Measurements from ENCODE around the gene USP43. TPM values are rescaled to one million over a fixed set of nuclear protein-coding genes. Genes with fewer than 3 reads are reported as not detected.

USP43 gene
- total and polyA plus RNA-seq, 2 donors (not counting 1 experiment from before 2014, with no cell fraction given): 0.16 to 0.30 TPM

DNA sequence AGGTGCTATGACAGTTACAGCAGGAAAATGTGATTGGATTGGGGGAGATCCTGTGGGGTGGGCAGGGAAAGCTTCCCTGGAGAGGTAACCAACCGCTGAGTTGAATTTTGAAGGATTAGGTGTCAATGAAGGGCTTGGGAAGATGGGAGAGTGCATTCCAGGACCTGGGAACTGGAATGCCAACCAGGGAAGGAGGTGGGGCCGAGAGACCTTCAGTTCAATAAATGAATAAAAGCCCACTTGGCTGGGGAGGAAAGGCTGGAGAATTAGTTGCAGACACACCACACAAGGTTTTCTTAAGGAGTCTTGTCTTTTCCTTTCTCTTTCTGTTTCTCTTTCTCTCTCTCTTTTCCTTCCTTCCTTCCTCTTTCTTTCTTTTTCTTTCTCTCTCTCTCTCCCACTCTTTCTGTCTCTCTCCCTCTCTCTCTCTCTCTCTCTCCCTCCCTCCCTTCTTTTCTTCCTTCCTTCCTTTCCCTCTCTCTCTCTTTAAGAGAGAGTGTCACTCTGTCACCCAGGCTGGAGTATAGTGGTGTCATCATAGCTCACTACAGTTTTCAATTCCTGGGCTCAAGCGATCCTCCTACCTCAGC, 3.3 kb downstream of the USP43 start:
- Histone ChIP-seq H4K20me1 (ENCODE audit: control insufficient read depth, insufficient read depth, low read length, poor library complexity, severe bottlenecking) (no peaks in the 10 kb centered on the region), H3K9ac (ENCODE audit: low read length) (no peak overlapping the region), H3K4me2 (replicated peaks; ENCODE audit: low read depth, low read length, poor library complexity, severe bottlenecking) (no peak overlapping the region), H2AFZ (ENCODE audit: insufficient read depth, low read depth, low read length, poor library complexity, severe bottlenecking) (no peak overlapping the region), H3K27me3 (replicated peaks in 1 of 4; ENCODE audit: control extremely low read depth in 1 of 4, control insufficient read depth in 3 of 4, insufficient read depth in 4 of 4, low read length in 3 of 4) (peaks cover 0 to 27% (median 15%) of the 10 kb centered on the region in 4 experiments), H3K9me3 (ENCODE audit: control extremely low read depth in 1 of 3, control insufficient read depth in 2 of 3, insufficient read depth in 1 of 3, low read length in 2 of 3) (peaks cover 0 to 4% (median 0%) of the 10 kb centered on the region in 3 donors), H3K27ac (ENCODE audit: low read length in 2 of 2) (no peak overlapping the region), H3K36me3 (replicated peaks in 1 of 2; ENCODE audit: control extremely low read depth in 1 of 2, control insufficient read depth in 1 of 2, extremely low read depth in 1 of 2, insufficient read depth in 2 of 2, low read length in 1 of 2) (no peaks in the 10 kb centered on the region), H3K79me2 (ENCODE audit: control insufficient read depth, insufficient read depth, low read length) (no peaks in the 10 kb centered on the region), H3K4me1 (ENCODE audit: control insufficient read depth in 2 of 2, insufficient read depth in 2 of 2, low read length in 2 of 2) (peaks cover 11 to 12% of the 10 kb centered on the region in 2 donors), H3K4me3 (ENCODE audit: control extremely low read depth in 1 of 5, extremely low read depth in 1 of 5, insufficient read depth in 1 of 5, low read depth in 2 of 5, low read length in 4 of 5) (no peak overlapping the region)
- Mint-ChIP-seq H3K9me3 (ENCODE audit: insufficient read depth) (no peaks in the 10 kb centered on the region), H3K27me3 (peaks cover 41% of the 10 kb centered on the region), H3K4me3 (no peak overlapping the region), H3K27ac (no peak overlapping the region), H3K4me1 (peaks cover 17% of the 10 kb centered on the region)
- DNase-seq (no peak), ATAC-seq (ENCODE audit: low read depth) (no peak)
- no peak for TF ChIP-seq EZH2 (IDR thresholded peaks at IDR 0.05; ENCODE audit: borderline replicate concordance, insufficient read depth, low read depth, low read length, poor library complexity, severe bottlenecking)
- TF ChIP-seq, protein P1, sequence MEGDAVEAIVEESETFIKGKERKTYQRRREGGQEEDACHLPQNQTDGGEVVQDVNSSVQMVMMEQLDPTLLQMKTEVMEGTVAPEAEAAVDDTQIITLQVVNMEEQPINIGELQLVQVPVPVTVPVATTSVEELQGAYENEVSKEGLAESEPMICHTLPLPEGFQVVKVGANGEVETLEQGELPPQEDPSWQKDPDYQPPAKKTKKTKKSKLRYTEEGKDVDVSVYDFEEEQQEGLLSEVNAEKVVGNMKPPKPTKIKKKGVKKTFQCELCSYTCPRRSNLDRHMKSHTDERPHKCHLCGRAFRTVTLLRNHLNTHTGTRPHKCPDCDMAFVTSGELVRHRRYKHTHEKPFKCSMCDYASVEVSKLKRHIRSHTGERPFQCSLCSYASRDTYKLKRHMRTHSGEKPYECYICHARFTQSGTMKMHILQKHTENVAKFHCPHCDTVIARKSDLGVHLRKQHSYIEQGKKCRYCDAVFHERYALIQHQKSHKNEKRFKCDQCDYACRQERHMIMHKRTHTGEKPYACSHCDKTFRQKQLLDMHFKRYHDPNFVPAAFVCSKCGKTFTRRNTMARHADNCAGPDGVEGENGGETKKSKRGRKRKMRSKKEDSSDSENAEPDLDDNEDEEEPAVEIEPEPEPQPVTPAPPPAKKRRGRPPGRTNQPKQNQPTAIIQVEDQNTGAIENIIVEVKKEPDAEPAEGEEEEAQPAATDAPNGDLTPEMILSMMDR (IDR thresholded peaks at IDR 0.05): no peak
- intact Hi-C loops (cut with micrococcal nuclease): no loop called here
- WGBS (ENCODE audit: insufficient coverage): 86% methylated on average over 2 of the region's 3 CpGs
- POLR2A ChIA-PET: no interaction called here
- CTCF ChIA-PET: no interaction called here

DNA sequence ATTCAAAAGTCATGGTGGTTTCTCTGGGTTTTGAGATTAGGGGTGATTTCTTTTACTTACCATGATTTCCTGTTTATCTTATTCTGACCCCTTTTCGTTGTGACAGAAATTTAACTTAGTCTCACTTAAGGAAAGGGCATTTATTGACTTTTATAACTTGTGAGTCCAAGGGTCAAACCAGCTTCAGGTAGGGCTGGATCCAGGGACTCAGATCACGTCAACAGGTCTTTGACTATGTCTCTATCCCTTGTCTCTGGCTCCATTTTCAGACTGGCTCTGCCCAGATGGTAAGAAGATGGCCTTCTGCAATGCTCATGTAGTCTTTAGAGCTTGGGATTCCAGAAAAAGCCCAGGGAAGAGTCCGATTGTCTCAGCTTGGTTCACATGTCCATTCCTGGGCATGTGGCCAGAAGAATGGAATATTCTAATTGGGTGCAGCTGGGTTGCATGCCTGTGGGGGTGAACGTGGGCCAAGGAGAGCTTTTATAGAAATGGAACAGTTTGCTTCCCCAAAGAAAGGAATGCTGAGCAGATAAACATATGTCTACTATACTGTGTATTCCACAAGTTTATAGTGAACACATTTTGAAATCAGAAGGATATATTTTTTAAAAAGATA, 13.4 kb downstream of the USP43 start:
- no peaks in the 10 kb centered on the region for H3K27me3 ChIP-seq (replicated peaks in 1 of 4; ENCODE audit: control extremely low read depth in 1 of 4, control insufficient read depth in 3 of 4, insufficient read depth in 4 of 4, low read length in 3 of 4)
- H3K4me1 Mint-ChIP-seq: no peaks in the 10 kb centered on the region
- no peaks in the 10 kb centered on the region for H3K79me2 ChIP-seq (ENCODE audit: control insufficient read depth, insufficient read depth, low read length)
- no peaks in the 10 kb centered on the region for H4K20me1 ChIP-seq (ENCODE audit: control insufficient read depth, insufficient read depth, low read length, poor library complexity, severe bottlenecking)
- POLR2A ChIA-PET: no interaction called here
- no peak overlapping the region for H2AFZ ChIP-seq (ENCODE audit: insufficient read depth, low read depth, low read length, poor library complexity, severe bottlenecking)
- WGBS (ENCODE audit: insufficient coverage): 89% methylated on average over 2 of the region's 4 CpGs
- no peak overlapping the region for H3K27ac Mint-ChIP-seq
- H3K4me2 ChIP-seq (replicated peaks; ENCODE audit: low read depth, low read length, poor library complexity, severe bottlenecking): no peak overlapping the region
- DNase-seq (no peak), ATAC-seq (ENCODE audit: low read depth) (no peak)
- peaks cover under 1% of the 10 kb centered on the region for H3K27me3 Mint-ChIP-seq
- H3K9ac ChIP-seq (ENCODE audit: low read length): no peak overlapping the region
- H3K36me3 ChIP-seq (replicated peaks in 1 of 2; ENCODE audit: control extremely low read depth in 1 of 2, control insufficient read depth in 1 of 2, extremely low read depth in 1 of 2, insufficient read depth in 2 of 2, low read length in 1 of 2): no peaks in the 10 kb centered on the region
- TF ChIP-seq EZH2 (IDR thresholded peaks at IDR 0.05; ENCODE audit: borderline replicate concordance, insufficient read depth, low read depth, low read length, poor library complexity, severe bottlenecking): no peak
- TF ChIP-seq, protein P1 (IDR thresholded peaks at IDR 0.05): no peak
- CTCF ChIA-PET: no interaction called here
- no peaks in the 10 kb centered on the region for H3K4me1 ChIP-seq (ENCODE audit: control insufficient read depth in 2 of 2, insufficient read depth in 2 of 2, low read length in 2 of 2)
- no peak overlapping the region for H3K27ac ChIP-seq (ENCODE audit: low read length in 2 of 2)
- intact Hi-C loops (cut with micrococcal nuclease): no loop called here
- no peaks in the 10 kb centered on the region for H3K9me3 Mint-ChIP-seq (ENCODE audit: insufficient read depth)
- no peak overlapping the region for H3K4me3 Mint-ChIP-seq
- no peaks in the 10 kb centered on the region for H3K9me3 ChIP-seq (ENCODE audit: control extremely low read depth in 1 of 3, control insufficient read depth in 2 of 3, insufficient read depth in 1 of 3, low read length in 2 of 3)
- no peak overlapping the region for H3K4me3 ChIP-seq (ENCODE audit: control extremely low read depth in 1 of 5, extremely low read depth in 1 of 5, insufficient read depth in 1 of 5, low read depth in 2 of 5, low read length in 4 of 5)
